IMR-90 (cell line): ENCODE measurements around the gene MRPS10. TPM values are rescaled to one million over a fixed set of nuclear protein-coding genes. Genes with fewer than 3 reads are reported as not detected.

Experiments
- ATAC-seq: fragments of 200-7000 bp; cut with Tn5 transposase; 2 replicates; pipeline ENCODE4 v1.9.1; 2020; ENCODE audit warnings: low read depth, mild to moderate bottlenecking, moderate library complexity
- BruUV-seq: library from RNA; stranded (reverse); fragments of 400-500 nt; replicated peaks from 2 replicates; lab custom pipeline; 2021; lab: Mats Ljungman, UMichigan
- CTCF ChIA-PET: fragments of 300-600 bp; formaldehyde crosslinking; extraction: SDS; loops from one replicate; lab custom pipeline; 2021; ENCODE audit warnings: antibody characterized with exemption; lab: Yijun Ruan, JAX
- POLR2A ChIA-PET: fragments of 300-600 bp; sonication (Branson Sonifier 250); formaldehyde crosslinking; loops from one replicate; lab custom pipeline; 2022; ENCODE audit warnings: antibody characterized with exemption; ENCODE audit not compliant: unreplicated experiment; lab: Charles Lee
- DNase-seq: peaks from one replicate; pipeline ENCODE4 v3.0.0; 2013
- H2AFZ ChIP-seq: replicated peaks from 2 replicates; pipeline ENCODE3; 2013; ENCODE audit warnings: low read length, mild to moderate bottlenecking; ENCODE audit not compliant: poor library complexity
- H2AK5ac ChIP-seq: 2 replicates; pipeline ENCODE4 v1.6.1; 2013; ENCODE audit warnings: low read depth, low read length, inconsistent platforms
- H2AK9ac ChIP-seq: replicated peaks from 2 replicates; pipeline ENCODE3; 2013; ENCODE audit warnings: mild to moderate bottlenecking, low read depth, low read length, moderate library complexity; ENCODE audit not compliant: poor library complexity
- H2BK120ac ChIP-seq: 2 replicates; pipeline ENCODE4 v1.6.1; 2013; ENCODE audit warnings: low read depth, low read length, inconsistent platforms
- H2BK15ac ChIP-seq: 3 replicates; pipeline ENCODE4 v1.6.1; 2013; ENCODE audit warnings: low read depth, low read length, inconsistent platforms
- H2BK20ac ChIP-seq: 2 replicates; pipeline ENCODE4 v1.6.1; 2013; ENCODE audit warnings: low read depth, mild to moderate bottlenecking, inconsistent platforms, low read length, moderate library complexity
- H2BK5ac ChIP-seq: 2 replicates; pipeline ENCODE4 v1.6.1; 2013; ENCODE audit warnings: mild to moderate bottlenecking, low read depth, low read length, inconsistent platforms; ENCODE audit not compliant: poor library complexity, severe bottlenecking
- H3K14ac ChIP-seq: replicated peaks from 2 replicates; pipeline ENCODE4 v1.6.1; 2013; ENCODE audit warnings: low read depth, low read length, inconsistent platforms
- H3K18ac ChIP-seq: 2 replicates; pipeline ENCODE4 v1.6.1; 2013; ENCODE audit warnings: low read depth, low read length, control low read depth
- H3K23ac ChIP-seq: 2 replicates; pipeline ENCODE4 v1.6.1; 2013; ENCODE audit warnings: low read depth, low read length, inconsistent platforms
- H3K27ac ChIP-seq: 2 replicates; pipeline ENCODE4 v1.5.1; 2013; ENCODE audit warnings: mild to moderate bottlenecking, control low read depth, low read length; ENCODE audit not compliant: insufficient read depth
- H3K27me3 ChIP-seq: 2 replicates; pipeline ENCODE4 v1.6.1; 2013; ENCODE audit warnings: low read length; ENCODE audit not compliant: control insufficient read depth, insufficient read depth
- H3K36me3 ChIP-seq: 2 replicates; pipeline ENCODE4 v1.6.1; 2013; ENCODE audit warnings: low read length, mixed read lengths; ENCODE audit not compliant: control insufficient read depth, insufficient read depth
- H3K4ac ChIP-seq: 2 replicates; pipeline ENCODE4 v1.6.1; 2013; ENCODE audit warnings: low read depth, low read length, inconsistent platforms
- H3K4me1 ChIP-seq: 2 replicates; pipeline ENCODE4 v1.6.1; 2013; ENCODE audit warnings: low read length, mixed read lengths; ENCODE audit not compliant: control insufficient read depth, insufficient read depth
- H3K4me2 ChIP-seq: 2 replicates; pipeline ENCODE4 v1.6.1; 2013; ENCODE audit warnings: low read depth, mild to moderate bottlenecking, control low read depth, low read length, moderate library complexity
- H3K4me3 ChIP-seq: 2 replicates; pipeline ENCODE4 v1.5.1; 2013; ENCODE audit warnings: low read depth, mild to moderate bottlenecking, control low read depth, low read length, moderate library complexity; ENCODE audit not compliant: insufficient read depth
- H3K56ac ChIP-seq: 2 replicates; pipeline ENCODE4 v1.6.1; 2013; ENCODE audit warnings: low read length, inconsistent platforms; ENCODE audit not compliant: insufficient read depth; ENCODE audit errors: extremely low read depth
- H3K79me1 ChIP-seq, 2 experiments: 2 replicates each; pipeline ENCODE4 v1.6.1; 2013; ENCODE audit warnings: low read length in 2 of 2, inconsistent platforms in 1 of 2, low read depth in 1 of 2
- H3K9ac ChIP-seq: 2 replicates; pipeline ENCODE4 v1.6.1; 2013; ENCODE audit warnings: low read depth, low read length, control low read depth
- H3K9me1 ChIP-seq: 2 replicates; pipeline ENCODE4 v1.6.1; 2013; ENCODE audit warnings: low read length, inconsistent platforms; ENCODE audit not compliant: insufficient read depth
- H3K9me3 ChIP-seq: 2 replicates; pipeline ENCODE4 v1.6.1; 2013; ENCODE audit warnings: low read length; ENCODE audit not compliant: control insufficient read depth, insufficient read depth
- H4K20me1 ChIP-seq: 2 replicates; pipeline ENCODE4 v1.6.1; 2013; ENCODE audit warnings: low read length, inconsistent platforms; ENCODE audit not compliant: insufficient read depth
- H4K5ac ChIP-seq: 2 replicates; pipeline ENCODE4 v1.6.1; 2013; ENCODE audit warnings: mild to moderate bottlenecking, low read depth, low read length, control low read depth
- H4K8ac ChIP-seq, 2 experiments: 2 replicates each; pipeline ENCODE4 v1.6.1; 2013; ENCODE audit warnings: low read depth in 2 of 2, low read length in 2 of 2, control low read depth in 1 of 2, inconsistent platforms in 1 of 2
- H4K91ac ChIP-seq: 2 replicates; pipeline ENCODE4 v1.6.1; 2013; ENCODE audit warnings: low read depth, low read length, inconsistent platforms; ENCODE audit not compliant: insufficient read depth
- FOS ChIP-seq: fragments of 150-350 bp; IDR thresholded peaks from 2 replicates; pipeline ENCODE4 v1.6.1; 2016; ENCODE audit warnings: low read depth, low read length
- MAFK ChIP-seq: IDR thresholded peaks from 2 replicates; pipeline ENCODE4 v1.6.1; 2012; ENCODE audit warnings: low read depth, low read length, improper control_type of control experiment
- POLR2A ChIP-seq: IDR thresholded peaks from 2 replicates; pipeline ENCODE4 v1.6.1; 2012; ENCODE audit warnings: mild to moderate bottlenecking, low read depth, low read length
- RAD21 ChIP-seq: IDR thresholded peaks from 2 replicates; pipeline ENCODE4 v1.6.1; 2012; ENCODE audit warnings: low read length, improper control_type of control experiment
- WGBS, 2 experiments: methylation state at CpG; one replicate each; pipeline versions ENCODE4 v1.1.5 to v1.1.7; 2013; ENCODE audit warnings: missing lambda C conversion rate in 2 of 2; ENCODE audit not compliant: insufficient read length in 1 of 2; ENCODE audit errors: extremely low coverage in 2 of 2; 5-methylcytosine and 5-hydroxymethylcytosine counted together
- dilution Hi-C: fragments of 300-500 bp; cut with HindIII; formaldehyde crosslinking; loops from one replicate; pipeline ENCODE4 v1.14.3; 2018; ENCODE audit warnings: low sequenced_read_pairs; ENCODE audit not compliant: unreplicated experiment
- in situ Hi-C: fragments of 300-500 bp; cut with MboI; formaldehyde crosslinking; loops from 3 replicates; pipeline ENCODE4 v1.14.3; 2019; ENCODE audit warnings: low sequenced_read_pairs, inconsistent platforms, mixed read lengths
- intact Hi-C: fragments of 100-400 bp; cut with micrococcal nuclease; formaldehyde crosslinking; loops from 2 replicates; pipeline ENCODE4 v1.10.0; 2022
- polyA plus RNA-seq, 3 experiments: library from polyadenylated mRNA; depleted of rRNA; stranded (reverse); fragments of >200 nt; gene quantifications; 2 replicates each; pipeline ENCODE4 v1.2.3, GENCODE V29; 2012; ENCODE audit warnings: low replicate concordance in 1 of 3
- total RNA-seq: library from RNA; depleted of rRNA; stranded (reverse); fragments of >200 nt; gene quantifications from 2 replicates; pipeline ENCODE4 v1.2.3, GENCODE V29; 2012
- TF ChIP-seq, protein P1 (sequence below): conservative IDR thresholded peaks from 2 replicates; pipeline ENCODE4 v1.5.1; 2012; ENCODE audit warnings: mild to moderate bottlenecking, low read depth, low read length, improper control_type of control experiment
- TF ChIP-seq, protein P2 (sequence below): fragments of 150-350 bp; IDR thresholded peaks from 2 replicates; pipeline ENCODE4 v1.6.1; 2016; ENCODE audit warnings: low read depth, mild to moderate bottlenecking, low read length, moderate library complexity, borderline replicate concordance

Gene MRPS10
- total and polyA plus RNA-seq, 2 of the 4 experiments (the other 2 are of a cell fraction), result 28.5 to 47.0 TPM

DNA sequence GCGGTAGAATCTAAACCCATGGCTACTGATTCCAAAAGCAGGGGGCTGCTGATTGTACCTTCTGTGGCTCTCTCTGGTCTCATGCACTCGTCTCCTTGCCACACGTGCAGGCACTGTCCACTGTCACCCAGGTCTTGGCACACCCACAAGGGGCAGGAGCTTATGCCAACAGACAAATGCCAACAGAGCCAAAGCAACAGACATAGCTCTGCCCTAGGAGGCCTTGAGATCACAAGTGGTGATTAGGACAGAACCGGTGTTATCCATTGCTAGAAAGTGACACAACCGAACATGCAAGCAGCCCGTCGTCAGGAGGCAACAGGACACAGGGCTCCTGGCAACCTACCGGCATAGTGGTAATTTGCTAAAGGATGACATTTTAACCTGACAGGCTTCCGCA, 36.8 kb upstream of the MRPS10 start:
- peaks cover 13% of the 10 kb centered on the region for H3K4me1 ChIP-seq
- H3K4me3 ChIP-seq, result no peak overlapping the region
- H3K18ac ChIP-seq, result no peak overlapping the region
- no peak overlapping the region for H2AK9ac ChIP-seq
- peaks cover 0 to 12% of the 10 kb centered on the region in 2 experiments; a peak in 1 of 4 replicates for H3K79me1 ChIP-seq
- POLR2A ChIA-PET, result no interaction called here
- TF ChIP-seq, protein P1, sequence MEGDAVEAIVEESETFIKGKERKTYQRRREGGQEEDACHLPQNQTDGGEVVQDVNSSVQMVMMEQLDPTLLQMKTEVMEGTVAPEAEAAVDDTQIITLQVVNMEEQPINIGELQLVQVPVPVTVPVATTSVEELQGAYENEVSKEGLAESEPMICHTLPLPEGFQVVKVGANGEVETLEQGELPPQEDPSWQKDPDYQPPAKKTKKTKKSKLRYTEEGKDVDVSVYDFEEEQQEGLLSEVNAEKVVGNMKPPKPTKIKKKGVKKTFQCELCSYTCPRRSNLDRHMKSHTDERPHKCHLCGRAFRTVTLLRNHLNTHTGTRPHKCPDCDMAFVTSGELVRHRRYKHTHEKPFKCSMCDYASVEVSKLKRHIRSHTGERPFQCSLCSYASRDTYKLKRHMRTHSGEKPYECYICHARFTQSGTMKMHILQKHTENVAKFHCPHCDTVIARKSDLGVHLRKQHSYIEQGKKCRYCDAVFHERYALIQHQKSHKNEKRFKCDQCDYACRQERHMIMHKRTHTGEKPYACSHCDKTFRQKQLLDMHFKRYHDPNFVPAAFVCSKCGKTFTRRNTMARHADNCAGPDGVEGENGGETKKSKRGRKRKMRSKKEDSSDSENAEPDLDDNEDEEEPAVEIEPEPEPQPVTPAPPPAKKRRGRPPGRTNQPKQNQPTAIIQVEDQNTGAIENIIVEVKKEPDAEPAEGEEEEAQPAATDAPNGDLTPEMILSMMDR, result no peak
- TF ChIP-seq RAD21 (no peak), FOS (no peak), MAFK (no peak), POLR2A (no peak)
- TF ChIP-seq, protein P2, sequence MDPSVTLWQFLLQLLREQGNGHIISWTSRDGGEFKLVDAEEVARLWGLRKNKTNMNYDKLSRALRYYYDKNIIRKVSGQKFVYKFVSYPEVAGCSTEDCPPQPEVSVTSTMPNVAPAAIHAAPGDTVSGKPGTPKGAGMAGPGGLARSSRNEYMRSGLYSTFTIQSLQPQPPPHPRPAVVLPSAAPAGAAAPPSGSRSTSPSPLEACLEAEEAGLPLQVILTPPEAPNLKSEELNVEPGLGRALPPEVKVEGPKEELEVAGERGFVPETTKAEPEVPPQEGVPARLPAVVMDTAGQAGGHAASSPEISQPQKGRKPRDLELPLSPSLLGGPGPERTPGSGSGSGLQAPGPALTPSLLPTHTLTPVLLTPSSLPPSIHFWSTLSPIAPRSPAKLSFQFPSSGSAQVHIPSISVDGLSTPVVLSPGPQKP, result no peak
- no peak overlapping the region for H4K8ac ChIP-seq
- H2AFZ ChIP-seq, result no peak overlapping the region
- no peaks in the 10 kb centered on the region for H4K20me1 ChIP-seq
- no peak overlapping the region for H4K5ac ChIP-seq
- no peak overlapping the region for H2BK5ac ChIP-seq
- H3K23ac ChIP-seq, result no peak overlapping the region
- intact Hi-C loops, result no loop called here
- no peak overlapping the region for H2BK15ac ChIP-seq
- no peak overlapping the region for H4K91ac ChIP-seq
- no peak overlapping the region for H3K56ac ChIP-seq
- H3K27ac ChIP-seq, result no peak overlapping the region
- no peak overlapping the region for H2BK20ac ChIP-seq
- H3K4ac ChIP-seq, result no peak overlapping the region
- BruUV-seq, result no TSS peak
- H3K9ac ChIP-seq, result no peak overlapping the region
- no peaks in the 10 kb centered on the region for H3K9me3 ChIP-seq
- peaks cover 47% of the 10 kb centered on the region for H3K36me3 ChIP-seq
- DNase-seq (no peak), ATAC-seq (no peak)
- CTCF ChIA-PET, result no interaction called here
- no peak overlapping the region for H2AK5ac ChIP-seq
- H3K4me2 ChIP-seq, result no peak overlapping the region
- in situ Hi-C loops, result no loop called here
- no peak overlapping the region for H3K14ac ChIP-seq
- no peaks in the 10 kb centered on the region for H3K27me3 ChIP-seq
- dilution Hi-C loops, result no loop called here
- H3K9me1 ChIP-seq, result peaks cover 18% of the 10 kb centered on the region
- H2BK120ac ChIP-seq, result no peak overlapping the region
- 84% methylated on average over 7 of the region's 9 CpGs; no CpG with 5 or more reads in 1 of the 2 experiments for WGBS, 2 experiments
